ENCODE results near the gene PYGO2. TPM values are rescaled to one million over a fixed set of nuclear protein-coding genes. Genes with fewer than 3 reads are reported as not detected.

The PYGO2 gene
- polyA plus RNA-seq, 1 donor (not counting 4 experiments of a cell fraction or from before 2014, with no cell fraction given) = 15.1 TPM

DNA sequence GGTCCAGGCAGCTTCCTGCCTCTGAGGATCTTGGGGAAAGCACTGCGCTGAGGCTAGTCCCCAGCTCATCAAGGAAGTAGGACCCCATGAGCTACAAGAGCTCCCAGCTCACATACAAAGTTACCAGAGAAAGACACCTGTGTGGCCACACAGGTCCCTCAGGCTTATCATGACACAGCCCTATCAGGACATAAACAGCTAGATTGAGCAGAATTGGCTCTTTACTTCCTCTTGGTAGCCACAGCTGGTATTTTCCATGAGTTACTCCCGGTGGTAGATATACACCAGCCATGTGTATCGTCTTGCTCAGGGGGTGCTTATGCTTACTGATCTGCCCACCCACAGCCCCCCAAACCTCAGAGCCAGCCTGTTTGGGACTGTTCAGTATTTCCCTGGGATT is 33.0 kb upstream of the PYGO2 start:
- H3K4me2 ChIP-seq (ENCODE audit: control insufficient read depth, extremely low read depth, insufficient read depth, low read depth, low read length) = no peak overlapping the region
- no peak overlapping the region for H3K9ac ChIP-seq (ENCODE audit: control insufficient read depth, extremely low read depth, insufficient read depth, low read length)
- H4K20me1 ChIP-seq (ENCODE audit: control insufficient read depth, extremely low read depth, insufficient read depth, low read length) = no peaks in the 10 kb centered on the region
- dilution Hi-C loops (cut with MboI; ENCODE audit: extremely low pct_ligation_motif_present, low sequenced_read_pairs) = no loop called here
- H3K36me3 ChIP-seq (ENCODE audit: control insufficient read depth in 2 of 2, extremely low read depth in 1 of 2, insufficient read depth in 2 of 2, low read length in 2 of 2) = peaks cover 4 to 9% of the 10 kb centered on the region in 2 experiments
- H3K27ac ChIP-seq (ENCODE audit: control insufficient read depth, insufficient read depth, low read length) = no peak overlapping the region
- peaks cover 3% of the 10 kb centered on the region for H3K79me2 ChIP-seq (ENCODE audit: control insufficient read depth, insufficient read depth, low read length)
- no peak overlapping the region for H3K4me3 ChIP-seq (ENCODE audit: control insufficient read depth in 2 of 3, extremely low read depth in 1 of 3, insufficient read depth in 2 of 3, low read depth in 1 of 3, low read length in 3 of 3)
- H2AFZ ChIP-seq (ENCODE audit: control insufficient read depth, low read length) = no peak overlapping the region
- peaks cover 6% of the 10 kb centered on the region for H3K4me1 ChIP-seq (ENCODE audit: control insufficient read depth, extremely low read depth, insufficient read depth, low read length)
- H3K9me1 ChIP-seq (ENCODE audit: control insufficient read depth, extremely low read depth, insufficient read depth, low read length) = no peaks in the 10 kb centered on the region
- DNase-seq (ENCODE audit: low read depth, low spot score) = no peak
- H3K27me3 ChIP-seq (ENCODE audit: control insufficient read depth, extremely low read depth, insufficient read depth, low read length) = no peaks in the 10 kb centered on the region
- TF ChIP-seq, protein P1, sequence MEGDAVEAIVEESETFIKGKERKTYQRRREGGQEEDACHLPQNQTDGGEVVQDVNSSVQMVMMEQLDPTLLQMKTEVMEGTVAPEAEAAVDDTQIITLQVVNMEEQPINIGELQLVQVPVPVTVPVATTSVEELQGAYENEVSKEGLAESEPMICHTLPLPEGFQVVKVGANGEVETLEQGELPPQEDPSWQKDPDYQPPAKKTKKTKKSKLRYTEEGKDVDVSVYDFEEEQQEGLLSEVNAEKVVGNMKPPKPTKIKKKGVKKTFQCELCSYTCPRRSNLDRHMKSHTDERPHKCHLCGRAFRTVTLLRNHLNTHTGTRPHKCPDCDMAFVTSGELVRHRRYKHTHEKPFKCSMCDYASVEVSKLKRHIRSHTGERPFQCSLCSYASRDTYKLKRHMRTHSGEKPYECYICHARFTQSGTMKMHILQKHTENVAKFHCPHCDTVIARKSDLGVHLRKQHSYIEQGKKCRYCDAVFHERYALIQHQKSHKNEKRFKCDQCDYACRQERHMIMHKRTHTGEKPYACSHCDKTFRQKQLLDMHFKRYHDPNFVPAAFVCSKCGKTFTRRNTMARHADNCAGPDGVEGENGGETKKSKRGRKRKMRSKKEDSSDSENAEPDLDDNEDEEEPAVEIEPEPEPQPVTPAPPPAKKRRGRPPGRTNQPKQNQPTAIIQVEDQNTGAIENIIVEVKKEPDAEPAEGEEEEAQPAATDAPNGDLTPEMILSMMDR (optimal IDR thresholded peaks at IDR 0.05 in 1 of 3, IDR thresholded peaks at IDR 0.05 in 1 of 3, conservative IDR thresholded peaks at IDR 0.05 in 1 of 3; ENCODE audit: extremely low read depth in 1 of 3, insufficient read depth in 2 of 3, low read length in 3 of 3) = no peak
- no peak for TF ChIP-seq EZH2 (IDR thresholded peaks at IDR 0.05; ENCODE audit: low read length)
- no peak for FAIRE-seq
- no peaks in the 10 kb centered on the region for H3K9me3 ChIP-seq (ENCODE audit: control insufficient read depth, low read depth, low read length)

DNA sequence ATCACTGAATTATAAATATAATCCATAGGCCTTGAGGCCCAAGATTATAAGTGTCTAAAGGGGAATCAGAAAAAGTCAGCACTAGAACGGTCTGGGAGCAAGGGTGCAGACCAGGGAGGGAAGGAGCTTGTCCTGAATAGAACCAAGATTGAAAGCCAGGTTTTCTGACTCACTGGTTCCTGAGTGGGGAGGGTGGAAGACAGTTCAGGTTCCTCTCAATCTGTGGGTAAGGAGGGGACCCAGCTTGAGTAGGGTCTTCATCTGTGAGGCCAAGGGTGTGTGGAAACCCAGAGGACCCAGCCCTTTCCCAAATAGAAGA is 32.6 kb upstream of the PYGO2 start:
- Histone ChIP-seq H3K9me3 (ENCODE audit: control insufficient read depth, low read depth, low read length) (no peaks in the 10 kb centered on the region), H3K27me3 (ENCODE audit: control insufficient read depth, extremely low read depth, insufficient read depth, low read length) (no peaks in the 10 kb centered on the region), H3K27ac (ENCODE audit: control insufficient read depth, insufficient read depth, low read length) (no peak overlapping the region), H4K20me1 (ENCODE audit: control insufficient read depth, extremely low read depth, insufficient read depth, low read length) (no peaks in the 10 kb centered on the region), H3K9me1 (ENCODE audit: control insufficient read depth, extremely low read depth, insufficient read depth, low read length) (no peaks in the 10 kb centered on the region), H3K9ac (ENCODE audit: control insufficient read depth, extremely low read depth, insufficient read depth, low read length) (no peak overlapping the region), H3K4me1 (ENCODE audit: control insufficient read depth, extremely low read depth, insufficient read depth, low read length) (peaks cover 4% of the 10 kb centered on the region), H3K79me2 (ENCODE audit: control insufficient read depth, insufficient read depth, low read length) (peaks cover 4% of the 10 kb centered on the region), H3K4me2 (ENCODE audit: control insufficient read depth, extremely low read depth, insufficient read depth, low read depth, low read length) (no peak overlapping the region), H3K4me3 (ENCODE audit: control insufficient read depth in 2 of 3, extremely low read depth in 1 of 3, insufficient read depth in 2 of 3, low read depth in 1 of 3, low read length in 3 of 3) (no peak overlapping the region), H3K36me3 (ENCODE audit: control insufficient read depth in 2 of 2, extremely low read depth in 1 of 2, insufficient read depth in 2 of 2, low read length in 2 of 2) (peaks cover 7 to 12% of the 10 kb centered on the region in 2 experiments), H2AFZ (ENCODE audit: control insufficient read depth, low read length) (no peak overlapping the region)
- DNase-seq (ENCODE audit: low read depth, low spot score) = no peak
- TF ChIP-seq, protein P1 (optimal IDR thresholded peaks at IDR 0.05 in 1 of 3, IDR thresholded peaks at IDR 0.05 in 1 of 3, conservative IDR thresholded peaks at IDR 0.05 in 1 of 3; ENCODE audit: extremely low read depth in 1 of 3, insufficient read depth in 2 of 3, low read length in 3 of 3) = no peak
- no peak for TF ChIP-seq EZH2 (IDR thresholded peaks at IDR 0.05; ENCODE audit: low read length)
- dilution Hi-C loops (cut with MboI; ENCODE audit: extremely low pct_ligation_motif_present, low sequenced_read_pairs) = no loop called here
- no peak for FAIRE-seq
